ENCODE results near the gene PSG5.
"Not testable (repeated sequence)": the region's sequence is repeated elsewhere in the genome, so short reads cannot be mapped to it uniquely, and the experiment has no call there.

The PSG5 gene

DNA sequence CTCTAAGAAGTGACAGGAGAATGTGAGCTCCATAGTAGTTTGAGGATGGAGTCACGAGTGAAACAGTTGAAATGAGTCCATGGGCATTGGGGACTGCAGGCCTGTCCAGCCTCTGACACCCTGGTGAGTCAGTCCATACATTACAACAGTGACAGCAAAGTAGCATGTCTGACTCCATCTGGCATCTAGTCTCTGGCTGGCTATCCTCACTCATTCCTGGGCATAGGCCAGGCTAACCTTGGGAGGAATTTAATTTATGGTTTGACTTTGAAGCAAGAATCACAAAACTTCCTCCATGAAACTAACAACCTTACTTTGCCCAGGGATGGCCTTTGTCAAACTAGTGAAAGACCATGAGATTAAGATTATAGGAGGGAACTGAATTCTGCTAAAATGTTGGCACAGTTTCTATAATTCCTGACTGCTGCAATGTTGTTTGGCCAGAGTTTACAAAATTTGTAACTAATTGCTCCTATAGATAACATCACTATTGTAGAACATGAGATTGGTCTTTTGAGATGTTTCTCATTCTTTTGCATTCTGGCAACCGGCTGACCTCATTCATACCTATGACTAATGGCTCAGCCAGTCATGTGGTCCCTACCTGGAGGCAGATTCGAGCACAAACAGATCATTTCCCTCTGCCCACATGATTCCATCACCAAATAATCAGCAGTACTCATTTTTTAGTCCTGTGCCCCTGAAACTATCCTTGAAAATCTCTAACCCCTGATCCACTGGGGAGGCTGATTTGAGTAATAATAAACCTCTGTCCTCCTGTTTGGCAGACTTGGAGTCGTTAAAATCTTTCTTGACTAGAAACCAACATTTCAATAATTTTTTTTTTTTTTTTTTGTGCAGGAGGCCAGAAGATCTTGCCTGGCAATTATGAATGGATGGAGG, 4.2 kb downstream of the PSG5 start:
- not testable (repeated sequence) for DNase-seq

DNA sequence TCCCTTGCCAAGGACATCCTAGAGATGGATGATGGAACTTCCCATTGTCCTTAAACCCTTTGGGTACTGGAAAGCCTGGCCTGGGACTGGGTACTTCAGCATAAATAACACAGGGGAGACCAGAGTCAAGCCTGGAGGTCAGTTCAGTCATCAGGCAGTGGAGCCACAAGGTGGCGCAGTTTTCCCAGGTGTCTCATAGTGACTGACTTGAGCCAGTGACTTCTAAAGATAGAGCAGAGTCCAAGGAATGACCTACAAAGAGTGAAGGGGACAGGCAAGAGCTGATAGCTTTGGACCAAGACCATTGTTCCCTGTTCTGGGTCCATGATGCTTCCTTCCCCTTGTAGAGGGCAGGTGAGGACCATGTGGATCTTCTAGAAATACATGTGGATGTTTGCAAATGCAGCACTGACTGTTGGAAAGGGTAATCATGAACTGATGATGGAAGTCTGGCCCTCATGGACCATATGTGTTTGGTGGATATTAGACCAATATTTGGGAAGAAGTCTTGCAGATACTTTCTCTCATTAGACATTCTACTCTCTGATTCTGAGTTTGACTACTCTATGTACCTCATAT, 6.7 kb downstream of the PSG5 start:
- not testable (repeated sequence) for DNase-seq

DNA sequence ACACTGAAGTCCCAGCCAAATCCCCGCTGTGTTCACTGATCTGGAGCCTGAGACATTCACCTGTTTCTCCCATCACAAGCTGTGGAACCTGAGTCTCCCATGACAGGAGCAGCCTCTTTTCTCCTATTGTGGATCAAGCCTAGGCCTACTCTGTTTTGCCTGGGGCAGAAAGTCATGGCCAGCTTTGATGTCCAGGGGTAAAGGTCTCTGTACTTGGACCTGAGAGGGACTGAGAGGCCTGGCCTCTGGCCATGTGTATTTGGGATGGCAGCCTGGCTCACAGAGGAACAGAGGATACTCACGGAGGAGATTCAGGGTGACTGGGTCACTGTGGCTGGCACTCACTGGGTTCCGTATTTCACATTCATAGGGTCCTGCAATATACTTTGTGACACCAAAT, 7.8 kb downstream of the PSG5 start:
- DNase-seq, result not testable (repeated sequence)

DNA sequence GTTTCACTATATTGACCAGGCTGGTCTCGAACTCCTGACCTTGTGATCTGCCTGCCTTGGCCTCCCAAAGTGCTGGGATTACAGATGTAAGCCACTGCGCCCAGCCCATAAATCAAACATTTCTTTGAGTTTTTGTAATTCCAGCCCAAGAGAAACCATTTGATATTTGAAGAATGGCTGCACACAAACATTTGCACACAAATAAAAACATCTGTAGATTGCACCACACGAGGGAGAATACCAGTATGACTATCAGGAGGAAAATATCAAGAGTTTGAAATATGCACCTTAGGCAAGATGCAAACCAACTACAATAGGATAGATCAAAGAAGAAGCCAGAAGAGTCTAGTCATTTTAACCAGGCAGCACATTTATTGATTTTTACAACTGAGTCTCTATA, 20.4 kb downstream of the PSG5 start:
- not testable (repeated sequence) for DNase-seq

DNA sequence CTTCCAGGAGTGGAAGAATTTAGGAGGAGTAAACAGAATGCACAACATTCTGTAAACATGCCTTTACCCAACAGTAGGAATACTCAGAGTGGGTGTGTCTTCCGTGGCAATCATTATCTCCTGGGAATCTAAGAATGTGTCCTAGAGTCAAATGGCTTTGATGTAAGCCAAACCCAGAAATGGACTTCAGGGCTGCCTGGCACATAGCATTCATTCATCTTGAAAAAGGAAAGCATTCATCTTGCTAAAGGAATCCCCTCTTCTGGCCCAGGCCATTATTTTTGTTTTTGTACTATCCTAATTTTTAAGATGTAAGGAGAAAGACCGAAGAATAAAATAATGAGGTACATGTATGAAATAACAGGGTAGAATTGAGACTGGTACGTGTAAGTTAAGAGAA, 23.2 kb downstream of the PSG5 start:
- DNase-seq, result not testable (repeated sequence)

DNA sequence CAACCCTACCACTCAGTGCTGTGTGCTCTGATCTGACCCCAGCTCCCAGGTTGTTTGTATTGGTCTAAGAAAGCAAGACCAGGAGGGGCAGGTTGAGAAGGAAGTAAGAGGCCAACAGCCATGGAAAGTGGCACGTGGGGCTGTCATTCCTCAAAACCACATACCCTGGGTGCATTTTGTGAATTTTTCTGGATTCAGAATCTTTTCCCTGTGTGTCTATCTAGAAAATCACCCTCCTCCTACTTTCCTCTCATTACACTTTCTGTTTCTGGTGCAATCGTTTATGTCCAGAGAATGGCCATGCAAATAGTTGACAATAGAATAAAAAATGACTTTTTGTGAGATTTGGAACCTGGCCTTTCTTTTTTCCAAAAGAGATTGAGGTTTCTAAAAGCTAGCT, 24.1 kb downstream of the PSG5 start:
- DNase-seq, result not testable (repeated sequence)

DNA sequence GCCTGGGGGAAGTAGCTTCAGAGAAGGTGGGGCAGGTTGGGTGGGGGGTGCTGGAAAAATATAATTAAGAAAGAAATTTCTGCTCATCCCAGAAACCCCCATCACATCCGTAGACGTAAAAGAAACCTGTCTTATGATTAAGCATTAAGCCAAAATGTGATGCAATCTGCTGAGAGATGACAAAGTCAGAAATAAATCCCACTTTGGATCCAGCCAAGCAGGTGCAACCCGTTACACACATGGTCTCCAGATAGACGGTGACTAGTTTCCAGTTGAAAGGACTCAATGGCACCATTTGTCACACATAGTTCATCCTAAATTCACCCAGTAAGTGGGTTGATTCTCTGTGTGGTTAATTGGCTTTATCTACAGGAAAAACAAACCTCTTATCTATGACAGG, 34.1 kb downstream of the PSG5 start:
- DNase-seq, result no peak

DNA sequence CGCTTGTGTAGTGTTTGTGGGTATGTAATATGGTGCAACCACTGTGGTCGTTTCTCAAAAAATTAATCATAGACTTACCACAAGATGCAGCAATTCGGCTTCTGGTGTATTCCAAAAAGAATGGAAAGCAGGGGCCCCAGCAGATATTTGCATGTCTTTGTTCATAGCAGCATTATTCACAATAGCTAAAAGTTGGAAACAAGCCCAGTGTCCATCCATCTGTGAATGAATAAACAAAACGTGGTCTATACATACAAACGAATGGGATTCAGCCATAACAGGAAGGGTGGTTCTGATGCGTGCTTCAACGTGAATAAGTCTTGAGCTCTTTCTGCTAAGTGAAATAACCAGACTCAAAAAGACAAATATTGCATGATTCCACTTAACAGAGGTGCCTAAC, 36.5 kb downstream of the PSG5 start:
- DNase-seq, result not testable (repeated sequence)

DNA sequence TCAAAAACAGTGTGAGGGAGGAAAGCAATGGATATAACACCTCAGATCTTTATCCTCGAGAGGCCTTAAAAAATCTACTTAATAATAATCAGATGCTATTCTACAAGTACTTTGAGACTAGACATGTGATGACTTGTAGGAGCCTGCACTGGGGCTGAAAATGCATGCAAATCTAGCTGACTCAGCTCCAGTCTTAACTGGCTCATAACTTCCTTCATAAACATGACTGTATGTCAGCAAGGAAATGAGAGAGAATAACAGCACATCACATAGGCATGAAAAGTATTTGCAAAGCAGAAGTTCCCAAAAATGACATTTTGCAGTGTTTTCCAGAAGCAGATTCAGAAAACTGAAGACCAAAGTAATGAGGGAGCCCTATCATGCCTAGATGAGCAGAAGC, 38.1 kb downstream of the PSG5 start:
- no peak for DNase-seq

DNA sequence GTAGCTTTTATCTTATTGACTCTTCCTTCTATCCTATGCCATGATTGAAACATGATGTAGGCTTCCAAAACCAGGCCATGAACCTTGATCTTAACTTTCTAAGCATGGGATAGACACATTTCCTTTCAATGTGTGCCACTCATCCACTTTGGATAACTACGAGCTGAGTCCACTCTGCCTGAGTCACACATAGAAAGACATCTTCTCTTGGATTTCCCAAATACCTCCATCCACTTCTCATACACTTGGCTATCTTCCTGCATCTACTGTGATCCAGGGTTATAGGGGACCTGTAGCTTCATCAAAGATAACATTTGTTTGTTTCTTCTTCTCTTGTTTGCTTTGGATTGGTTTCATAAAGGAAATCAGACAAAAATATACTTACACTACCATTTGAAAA, 44.6 kb downstream of the PSG5 start:
- DNase-seq, result not testable (repeated sequence)

DNA sequence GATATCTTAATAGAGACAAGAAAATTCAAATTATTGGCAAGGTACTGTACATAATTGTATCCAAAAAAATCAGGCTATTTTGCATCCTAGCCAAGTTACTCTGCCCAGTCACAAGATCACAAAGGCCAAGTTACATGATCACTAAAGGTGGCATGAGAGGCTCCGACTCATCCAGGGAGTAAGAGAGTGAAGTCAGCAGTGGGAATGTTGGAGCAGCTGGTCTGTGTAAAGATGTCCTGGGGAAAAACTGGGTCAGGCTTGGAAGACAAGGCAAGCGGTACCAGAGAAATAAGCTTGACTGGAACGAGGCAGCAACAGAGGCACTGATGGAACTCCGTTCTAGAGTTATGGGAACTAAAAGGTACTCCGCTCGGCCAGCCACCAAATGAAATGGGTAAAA, 53.6 kb downstream of the PSG5 start:
- no peak for DNase-seq

DNA sequence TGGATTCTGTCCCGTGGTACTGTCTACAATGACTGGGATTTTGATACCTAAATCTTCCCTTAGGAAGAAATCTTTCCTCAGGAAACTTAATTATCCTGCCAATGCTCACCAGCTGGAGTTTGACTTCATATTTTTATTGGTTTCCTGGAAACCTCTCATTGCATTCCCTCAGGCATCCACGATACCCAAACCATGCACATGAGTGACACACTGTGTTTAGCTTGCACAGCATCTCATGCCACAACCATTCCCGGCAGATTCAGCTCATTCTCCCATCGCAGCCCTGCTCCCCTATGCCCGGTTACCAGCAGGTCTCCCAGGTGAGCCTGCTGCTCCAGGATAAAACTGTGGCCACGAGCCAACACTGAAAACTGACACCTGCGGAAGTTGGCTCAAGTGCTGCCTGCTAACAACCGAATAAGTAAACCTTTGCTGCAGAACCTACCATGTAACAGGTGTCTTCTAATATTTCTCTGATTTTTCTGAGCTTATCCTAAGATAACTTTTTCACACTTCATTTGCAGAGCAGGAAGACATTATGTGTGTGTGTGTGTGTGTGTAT, 55.0 kb downstream of the PSG5 start:
- DNase-seq, result not testable (repeated sequence)

DNA sequence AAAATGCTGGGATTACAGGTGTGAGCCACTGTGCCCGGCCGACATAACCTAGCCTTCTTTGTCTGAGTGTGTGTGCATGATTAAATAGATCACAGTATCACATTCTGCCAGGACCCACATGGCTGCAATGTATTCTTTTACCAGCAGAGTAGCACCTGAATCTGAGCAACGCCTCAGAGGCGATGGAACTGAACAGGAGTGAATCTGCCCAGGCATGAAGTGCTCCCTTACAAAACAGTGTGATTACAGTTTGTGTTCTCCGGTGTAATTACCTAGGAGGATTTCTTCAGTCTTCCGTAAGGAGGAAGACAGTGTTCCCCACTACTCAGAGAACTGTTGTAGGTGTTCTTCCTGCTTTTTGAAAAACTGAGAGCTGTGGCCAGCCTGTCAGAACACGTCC, 57.1 kb downstream of the PSG5 start:
- DNase-seq, result not testable (repeated sequence)

DNA sequence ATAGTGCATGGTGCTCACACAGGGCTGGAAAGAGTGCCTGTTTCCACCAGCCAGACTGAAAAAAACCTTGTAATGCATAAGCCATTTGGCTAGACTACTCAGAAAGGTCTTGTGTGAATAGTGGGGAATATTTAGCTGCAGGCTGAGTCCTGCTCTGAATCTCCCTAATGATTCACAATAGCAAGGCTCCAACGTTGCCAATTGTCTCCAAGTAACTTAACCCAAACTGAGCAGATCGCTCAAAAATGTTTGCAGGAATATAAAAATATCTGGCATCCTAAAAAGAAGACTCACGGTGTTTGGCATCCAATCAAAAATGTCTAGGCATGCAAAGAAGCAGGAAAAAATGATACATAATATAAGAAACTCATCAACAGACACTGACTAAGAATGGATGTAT, 59.0 kb downstream of the PSG5 start:
- not testable (repeated sequence) for DNase-seq

DNA sequence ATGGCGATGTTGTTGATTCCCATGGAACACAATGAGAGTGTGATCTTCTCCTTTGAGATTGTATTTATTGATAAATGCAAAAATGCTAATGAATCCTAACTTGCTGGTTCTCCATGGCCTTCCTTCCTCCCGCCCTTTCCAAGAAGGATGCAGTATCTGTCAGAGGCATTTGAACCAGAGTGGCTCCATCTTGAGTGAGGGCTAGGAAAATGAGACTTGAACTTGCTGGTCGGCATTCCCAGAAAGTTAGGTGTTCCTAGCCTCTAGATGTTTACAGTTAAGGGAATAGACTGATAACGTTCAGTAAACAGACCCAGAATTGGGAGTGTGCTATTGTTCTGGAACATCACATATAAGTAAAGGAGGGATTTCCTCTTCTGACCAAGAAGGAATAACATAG, 59.6 kb downstream of the PSG5 start:
- no peak for DNase-seq

DNA sequence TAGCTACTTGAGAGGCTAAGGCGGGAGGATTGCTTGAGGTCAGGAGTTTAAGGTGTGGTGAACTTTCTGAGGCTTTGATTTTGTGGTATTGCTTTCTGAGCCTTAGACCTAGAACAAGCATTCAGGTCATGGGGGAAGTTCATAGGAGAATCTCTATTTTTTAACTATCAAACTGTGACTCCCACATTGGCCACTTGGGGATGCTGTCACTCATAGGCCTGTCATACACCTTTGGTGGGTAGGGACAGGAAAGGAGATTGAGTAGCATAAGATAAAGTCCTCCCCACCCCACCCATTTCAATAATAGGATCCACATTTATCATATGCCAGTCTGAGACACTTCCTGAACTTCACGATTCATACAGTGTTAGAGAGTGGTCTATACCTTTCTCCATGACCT, 62.0 kb downstream of the PSG5 start:
- DNase-seq, result no peak

DNA sequence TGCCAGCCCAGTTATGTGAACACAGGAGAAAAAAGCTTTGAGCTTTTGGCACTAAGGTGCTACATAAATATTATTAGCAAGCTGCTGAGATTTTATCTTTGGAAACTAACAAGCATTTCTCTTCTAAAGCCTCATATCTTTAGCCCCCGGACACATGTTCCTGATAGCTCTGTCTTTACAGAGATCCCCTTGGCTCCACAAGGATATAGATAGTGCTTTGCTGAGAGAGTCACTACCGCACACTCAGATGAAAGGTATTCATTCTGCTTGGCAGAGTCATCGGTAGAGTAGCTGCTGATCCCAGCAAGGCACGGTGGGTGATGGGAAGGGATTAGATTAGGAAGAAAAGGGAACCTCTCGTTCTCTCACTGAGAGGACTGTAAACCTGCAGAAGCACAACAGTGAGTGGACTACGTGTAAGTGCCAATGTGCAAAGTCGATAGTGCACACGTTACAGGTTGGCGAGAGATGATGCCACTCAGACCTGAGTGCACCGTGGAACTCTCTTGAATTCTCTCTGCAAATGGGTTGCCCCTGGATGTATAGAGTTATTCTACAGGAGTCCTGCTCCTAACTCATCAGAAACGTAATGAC, 65.8 kb downstream of the PSG5 start:
- not testable (repeated sequence) for DNase-seq

DNA sequence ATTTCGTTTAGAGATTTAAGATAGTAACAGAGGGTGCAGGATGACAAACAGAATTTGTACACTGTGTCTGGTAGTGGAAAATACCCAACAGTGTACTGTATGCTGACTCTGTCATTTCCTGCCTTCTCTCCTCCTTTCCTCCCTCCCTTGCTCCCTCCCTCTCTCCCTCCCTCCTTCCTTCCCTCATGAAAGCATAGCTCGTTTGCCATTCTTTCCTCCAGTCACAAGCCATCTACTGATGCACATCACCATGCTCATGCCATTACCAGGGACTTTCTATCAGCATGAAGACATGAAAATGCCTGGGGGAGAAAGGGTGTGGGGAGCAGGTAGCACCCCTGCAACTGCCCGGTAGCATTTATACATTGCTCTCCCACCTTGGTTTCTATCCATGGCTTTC, 66.8 kb downstream of the PSG5 start:
- DNase-seq, result not testable (repeated sequence)
